C4-2B (cell line): ENCODE data around the gene DUSP16.
A peak's percentile ranks its signal among the peaks of the same experiment; 100 is the strongest.
"Not testable (repeated sequence)": the region's sequence is repeated elsewhere in the genome, so short reads cannot be mapped to it uniquely, and the experiment has no call there.

ENCODE experiments used
- H3K27ac ChIP-seq: fragments of 450-650 bp; 2 replicates; pipeline ENCODE4 v1.5.1; 2017
- CTCF ChIP-seq: fragments of 450-650 bp; conservative IDR thresholded peaks from 2 replicates; pipeline ENCODE4 v1.5.1; 2017; ENCODE audit warnings: mild to moderate bottlenecking
- ZFX ChIP-seq: fragments of 450-650 bp; IDR thresholded peaks from 2 replicates; pipeline ENCODE4 v1.6.1; 2017

The DUSP16 gene

GRCh38 chr12:12508612-12509011, 54.1 kb downstream of the DUSP16 start:
- TF ChIP-seq CTCF: no peak
- TF ChIP-seq ZFX: no peak
- H3K27ac ChIP-seq: no peak overlapping the region

DNA sequence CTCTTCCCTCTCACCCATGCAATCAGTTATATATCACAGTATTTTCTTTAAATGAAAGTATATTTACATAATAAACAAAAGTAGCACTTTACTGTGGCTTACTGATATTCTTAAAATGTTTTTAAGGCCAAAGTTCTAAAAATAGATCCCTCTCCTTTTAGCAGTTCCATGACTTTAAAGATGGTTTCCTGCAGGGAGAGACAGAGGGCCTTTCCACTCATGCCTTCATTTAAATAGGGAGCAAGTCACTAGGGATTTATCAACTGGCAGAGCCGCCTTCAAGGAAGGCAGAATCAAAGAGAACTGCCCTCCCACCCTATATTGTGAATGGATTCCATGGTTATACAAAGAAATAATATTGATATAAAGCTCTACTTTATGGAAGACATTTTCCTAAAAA, 55.5 kb downstream of the DUSP16 start:
- H3K27ac ChIP-seq: no peak overlapping the region
- TF ChIP-seq ZFX: no peak
- no peak for TF ChIP-seq CTCF

GRCh38 chr12:12506496-12506890, 56.2 kb downstream of the DUSP16 start:
- TF ChIP-seq CTCF: no peak
- no peak for TF ChIP-seq ZFX
- H3K27ac ChIP-seq: no peak overlapping the region; the same call in 1 of the 2 replicates

DNA sequence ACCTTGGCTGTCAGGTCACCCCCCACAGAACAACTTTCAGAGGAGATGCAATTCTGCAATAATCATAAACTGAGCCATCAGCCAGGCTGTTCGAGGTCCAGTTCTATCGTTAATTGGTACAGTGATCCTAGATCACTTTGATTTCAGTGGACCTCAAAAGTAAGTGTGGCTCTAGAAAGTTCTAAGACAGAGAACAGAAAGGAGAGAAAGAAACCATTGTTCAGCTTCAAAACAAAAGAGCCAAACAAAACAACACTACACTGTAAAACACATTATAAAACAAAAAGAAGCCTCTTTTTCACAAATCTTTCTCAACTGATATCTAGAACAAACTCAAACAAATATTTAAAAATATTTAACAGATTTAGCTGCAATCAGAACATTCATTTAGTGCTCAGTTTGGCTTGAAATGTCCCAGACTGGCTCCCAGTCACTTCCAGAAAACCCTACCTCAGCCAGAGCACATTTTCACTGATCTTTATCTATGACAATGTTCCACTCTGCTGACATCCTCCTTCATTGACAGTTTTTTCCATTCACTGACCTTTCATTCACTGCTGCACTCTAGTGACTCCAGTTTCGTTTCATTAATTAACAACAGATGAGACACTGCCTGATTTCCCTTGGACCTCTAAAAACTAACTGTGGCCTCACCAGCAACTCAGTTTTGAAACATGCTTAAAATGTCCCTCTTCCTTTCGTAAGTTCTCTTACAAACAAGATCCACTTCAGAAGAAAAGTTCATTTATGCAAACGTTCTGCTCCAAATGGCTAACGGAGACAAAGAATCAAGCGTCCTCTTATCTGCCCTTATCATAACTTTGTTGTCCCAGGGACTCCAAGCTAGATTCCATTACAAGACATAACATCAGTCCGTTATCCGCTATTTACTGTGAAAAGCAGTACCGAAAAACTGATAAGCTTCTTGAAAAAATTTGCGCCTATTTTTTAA, 56.8 kb downstream of the DUSP16 start:
- no peak for TF ChIP-seq ZFX
- TF ChIP-seq CTCF: no peak; the same call in 1 of the 2 replicates
- peak overlapping the region; percentile 26; the same call in 1 of the 2 replicates for H3K27ac ChIP-seq

DNA sequence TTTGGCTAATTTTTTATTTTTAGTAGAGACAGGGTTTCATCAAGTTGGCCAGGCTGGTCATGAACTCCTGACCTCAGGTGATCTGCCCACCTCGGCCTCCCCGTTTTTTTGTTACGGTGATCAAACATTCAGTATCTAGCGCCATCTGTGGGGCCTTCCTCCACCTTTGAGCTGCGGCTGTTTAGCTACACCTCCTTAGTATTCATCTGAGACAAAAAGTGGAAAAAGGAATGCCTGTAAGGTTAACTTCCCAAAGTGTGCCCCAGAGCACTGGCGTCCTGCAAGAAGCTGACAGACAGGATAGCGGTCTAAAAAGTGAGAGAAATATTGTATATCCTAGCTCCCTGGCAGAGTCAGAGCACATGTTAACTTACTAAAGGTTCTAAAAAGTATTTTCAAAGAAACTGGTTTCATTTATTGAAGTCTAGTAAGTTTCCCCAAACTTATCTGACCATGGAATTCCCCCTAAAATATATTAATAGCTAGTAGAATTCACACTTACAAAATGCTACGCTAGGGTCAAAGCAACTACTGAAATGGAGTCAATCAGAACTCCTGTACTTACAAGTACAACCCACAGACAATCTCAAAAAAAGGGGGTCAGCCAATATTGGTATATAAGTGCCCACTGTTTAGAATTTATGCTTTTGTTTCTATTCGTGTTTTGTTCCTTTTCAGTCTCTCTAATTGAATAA, 59.1 kb downstream of the DUSP16 start:
- H3K27ac ChIP-seq: no peak overlapping the region
- TF ChIP-seq ZFX (no peak), CTCF (no peak)

DNA sequence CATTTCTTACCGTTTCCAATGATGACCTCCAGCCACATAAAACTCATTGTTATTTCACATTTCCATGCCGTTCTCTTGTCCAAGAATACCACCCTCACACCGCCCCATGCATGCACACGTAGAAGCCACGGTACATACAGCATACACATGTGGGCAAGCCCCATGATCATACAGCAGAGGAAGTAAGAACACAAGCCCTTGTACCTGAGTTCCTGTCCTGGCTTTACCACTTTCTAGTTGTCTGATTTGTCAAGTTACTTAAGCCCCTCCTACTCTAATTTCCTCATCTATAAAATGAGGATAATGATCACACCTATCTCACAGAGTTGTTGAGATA, 59.9 kb downstream of the DUSP16 start:
- TF ChIP-seq ZFX: no peak
- no peak for TF ChIP-seq CTCF
- no peak overlapping the region for H3K27ac ChIP-seq

- not testable (repeated sequence) for H3K27ac ChIP-seq
These were observed 60.4 kb downstream of the DUSP16 start for GRCh38 chr12:12502130-12502814.
